SK-N-SH (cell line): ENCODE results near the gene PDGFA. TPM values are rescaled to one million over a fixed set of nuclear protein-coding genes. Genes with fewer than 3 reads are reported as not detected.

Experiments used
- CTCF ChIA-PET: fragments of 300-600, 350-600 bp; formaldehyde crosslinking; extraction: SDS; loops from one replicate; lab custom pipeline; 2021; lab: Yijun Ruan, JAX
- POLR2A ChIA-PET: fragments of 350-600 bp; sonication (Branson Sonifier 250); formaldehyde crosslinking; extraction: SDS; loops from one replicate; lab custom pipeline; 2020; ENCODE audit warnings: antibody characterized with exemption, inconsistent platforms; lab: Yijun Ruan, JAX
- DNase-seq: peaks from one replicate; pipeline ENCODE4 v3.0.0; 2012
- H2AFZ ChIP-seq: fragments of 200-600 bp; sonication (generic); 2 replicates; pipeline ENCODE4 v1.8.1; 2016; ENCODE audit warnings: antibody characterized with exemption, mild to moderate bottlenecking, low read depth
- H3F3A ChIP-seq: fragments of 200-600 bp; sonication (generic); replicated peaks from 2 replicates; pipeline ENCODE3; 2016; ENCODE audit warnings: antibody characterized with exemption, mild to moderate bottlenecking; ENCODE audit not compliant: insufficient read depth
- H3K27ac ChIP-seq, 2 experiments: fragments of 200-500 bp in 1 of 2; fragments of 200-600 bp in 1 of 2; sonication (Bioruptor generic) in 1 of 2; sonication (generic), shearing (Covaris generic) in 1 of 2; 2 replicates each; pipeline versions ENCODE4 v1.5.1 to v1.6.1; 2014 to 2016; ENCODE audit warnings: low read depth in 2 of 2, inconsistent platforms in 1 of 2, low read length in 1 of 2, mild to moderate bottlenecking in 1 of 2, mixed read lengths in 1 of 2
- H3K27me3 ChIP-seq: fragments of 200-600 bp; sonication (generic), shearing (Covaris generic); 2 replicates; pipeline ENCODE4 v1.6.1; 2016; ENCODE audit warnings: mixed run types; ENCODE audit not compliant: insufficient read depth
- H3K36me3 ChIP-seq, 2 experiments: fragments of 200-500 bp in 1 of 2; fragments of 200-600 bp in 1 of 2; sonication (Bioruptor generic) in 1 of 2; sonication (generic) in 1 of 2; replicated peaks in 1 of 2; 2 replicates each; pipeline versions ENCODE3 to v1.5.1; 2014 to 2016; ENCODE audit warnings: low read length in 1 of 2, mild to moderate bottlenecking in 1 of 2; ENCODE audit not compliant: insufficient read depth in 2 of 2, control insufficient read depth in 1 of 2
- H3K4me1 ChIP-seq, 2 experiments: fragments of 200-500 bp in 1 of 2; fragments of 200-600 bp in 1 of 2; sonication (Bioruptor generic) in 1 of 2; sonication (generic), shearing (Covaris generic) in 1 of 2; 2 replicates each; pipeline versions ENCODE4 v1.5.1 to v1.6.1; 2014 to 2016; ENCODE audit warnings: low read depth in 1 of 2, low read length in 1 of 2, mixed run types in 1 of 2; ENCODE audit not compliant: insufficient read depth in 2 of 2, control insufficient read depth in 1 of 2
- H3K4me2 ChIP-seq: fragments of 200-600 bp; sonication (generic), shearing (Covaris generic); 2 replicates; pipeline ENCODE4 v1.6.1; 2017; ENCODE audit warnings: mixed run types
- H3K4me3 ChIP-seq, 2 experiments: fragments of 200-500 bp in 1 of 2; fragments of 200-600 bp in 1 of 2; sonication (Bioruptor generic) in 1 of 2; sonication (generic), shearing (Covaris generic) in 1 of 2; 2 replicates each; pipeline versions ENCODE4 v1.5.1 to v1.8.1; 2014 to 2016; ENCODE audit warnings: low read depth in 2 of 2, inconsistent platforms in 1 of 2, low read length in 1 of 2, mild to moderate bottlenecking in 1 of 2, mixed read lengths in 1 of 2, moderate library complexity in 1 of 2
- H3K79me2 ChIP-seq: fragments of 200-600 bp; sonication (generic); 2 replicates; pipeline ENCODE4 v1.8.1; 2017; ENCODE audit warnings: mild to moderate bottlenecking; ENCODE audit not compliant: insufficient read depth
- H3K9ac ChIP-seq: fragments of 200-600 bp; sonication (generic); 2 replicates; pipeline ENCODE4 v1.6.1; 2017; ENCODE audit warnings: mixed run types
- H3K9me2 ChIP-seq: fragments of 200-600 bp; sonication (generic); 2 replicates; pipeline ENCODE4 v1.6.1; 2017; ENCODE audit warnings: mixed run types
- H3K9me3 ChIP-seq: fragments of 200-600 bp; sonication (generic); 2 replicates; pipeline ENCODE4 v1.6.1; 2017; ENCODE audit warnings: mixed run types, mild to moderate bottlenecking, moderate library complexity
- H4K20me1 ChIP-seq: fragments of 200-600 bp; sonication (generic); 2 replicates; pipeline ENCODE4 v1.6.1; 2017; ENCODE audit warnings: mild to moderate bottlenecking, mixed run types; ENCODE audit not compliant: insufficient read depth
- CHD2 ChIP-seq: fragments of 150-350 bp; IDR thresholded peaks from 2 replicates; pipeline ENCODE4 v1.6.1; 2018; ENCODE audit warnings: low read length; ENCODE audit not compliant: partially characterized antibody
- ELF1 ChIP-seq: IDR thresholded peaks from 2 replicates; pipeline ENCODE4 v1.4.0; 2012
- FOSL2 ChIP-seq: IDR thresholded peaks from 2 replicates; pipeline ENCODE4 v1.4.0; 2012; ENCODE audit warnings: low read depth, mild to moderate bottlenecking, moderate library complexity, borderline replicate concordance
- FOXM1 ChIP-seq: IDR thresholded peaks from 2 replicates; pipeline ENCODE4 v1.4.0; 2012; ENCODE audit warnings: low read depth, mild to moderate bottlenecking
- MEF2A ChIP-seq: IDR thresholded peaks from 2 replicates; pipeline ENCODE4 v1.4.0; 2012; ENCODE audit warnings: low read depth, borderline replicate concordance
- NFIC ChIP-seq: IDR thresholded peaks from 2 replicates; pipeline ENCODE4 v1.4.0; 2012; ENCODE audit warnings: borderline replicate concordance
- NRF1 ChIP-seq: IDR thresholded peaks from 2 replicates; pipeline ENCODE4 v1.6.1; 2012; ENCODE audit warnings: low read depth, mild to moderate bottlenecking, low read length
- PBX3 ChIP-seq: IDR thresholded peaks from 2 replicates; pipeline ENCODE4; 2012
- RFX5 ChIP-seq: IDR thresholded peaks from 2 replicates; pipeline ENCODE4 v1.6.1; 2012; ENCODE audit warnings: mild to moderate bottlenecking, improper control_type of control experiment, low read length
- TAF1 ChIP-seq: IDR thresholded peaks from 2 replicates; pipeline ENCODE4 v1.6.1; 2012; ENCODE audit warnings: low read depth, mild to moderate bottlenecking, low read length, moderate library complexity, borderline replicate concordance
- TCF12 ChIP-seq: IDR thresholded peaks from 2 replicates; pipeline ENCODE4 v1.4.0; 2012
- TEAD4 ChIP-seq: IDR thresholded peaks from 2 replicates; pipeline ENCODE4 v1.4.0; 2012; ENCODE audit warnings: mild to moderate bottlenecking, borderline replicate concordance; ENCODE audit not compliant: insufficient read depth
- YY1 ChIP-seq: IDR thresholded peaks from 2 replicates; pipeline ENCODE4 v1.4.0; 2012; ENCODE audit warnings: low read depth, mild to moderate bottlenecking
- WGBS: methylation state at CpG from one replicate; pipeline ENCODE4 v1.1.6; 2017; ENCODE audit warnings: low lambda C conversion rate; 5-methylcytosine and 5-hydroxymethylcytosine counted together
- polyA plus RNA-seq, 3 experiments: library from polyadenylated mRNA; depleted of rRNA; stranded (reverse); fragments of >200 nt; gene quantifications; 2 replicates each; pipeline ENCODE4 v1.2.3, GENCODE V29; 2012

Gene PDGFA
- polyA plus RNA-seq, 1 of the 3 experiments (the other 2 are of a cell fraction): 18.9 TPM

- DNase-seq: no peak
- H3K9ac ChIP-seq: no peak overlapping the region
- H2AFZ ChIP-seq: no peak overlapping the region
- WGBS: 79% methylated on average over 17 of the region's 17 CpGs
- no peaks in the 10 kb centered on the region for H3K79me2 ChIP-seq
- H4K20me1 ChIP-seq: no peaks in the 10 kb centered on the region
- H3K9me2 ChIP-seq: no peaks in the 10 kb centered on the region
- POLR2A ChIA-PET: no interaction called here
- TF ChIP-seq PBX3: no peak
- no peak overlapping the region for H3K4me2 ChIP-seq
- peaks cover 5% of the 10 kb centered on the region for H3F3A ChIP-seq
- no peaks in the 10 kb centered on the region for H3K27me3 ChIP-seq
- no peaks in the 10 kb centered on the region for H3K9me3 ChIP-seq
- H3K4me1 ChIP-seq: peaks cover 0 to 5% of the 10 kb centered on the region in 2 experiments; a peak in 2 of 4 replicates
- no peak overlapping the region for H3K4me3 ChIP-seq
- no peak overlapping the region for H3K27ac ChIP-seq
- CTCF ChIA-PET: no interaction called here
- no peaks in the 10 kb centered on the region for H3K36me3 ChIP-seq
Measured at GRCh38 chr7:465710-466400, 53.8 kb downstream of the PDGFA start.

GRCh38 chr7:464454-465401, 54.9 kb downstream of the PDGFA start:
- H4K20me1 ChIP-seq: no peaks in the 10 kb centered on the region
- TF ChIP-seq YY1 (no peak), CHD2 (no peak), FOSL2 (no peak), ELF1 (no peak), MEF2A (no peak), NRF1 (no peak), TCF12 (no peak), NFIC (no peak), RFX5 (no peak), FOXM1 (no peak), TEAD4 (no peak), TAF1 (no peak)
- TF ChIP-seq, all 33 proteins: peak for 0
- Histone ChIP-seq H3F3A (peaks cover 3% of the 10 kb centered on the region), H3K36me3 (no peaks in the 10 kb centered on the region), H3K4me3 (no peak overlapping the region), H3K9me2 (no peaks in the 10 kb centered on the region), H3K79me2 (no peaks in the 10 kb centered on the region), H3K9me3 (no peaks in the 10 kb centered on the region), H3K9ac (no peak overlapping the region), H2AFZ (no peak overlapping the region), H3K27me3 (no peaks in the 10 kb centered on the region), H3K4me2 (no peak overlapping the region), H3K4me1 (peaks cover 0 to 5% of the 10 kb centered on the region in 2 experiments; a peak in 2 of 4 replicates), H3K27ac (no peak overlapping the region)
- peak; percentile 46 for DNase-seq
- ChIA-PET CTCF (no interaction called here), POLR2A (no interaction called here)
- 66% methylated on average over 29 of the region's 34 CpGs for WGBS
